GM19455 (cell line): ENCODE measurements around the gene CIAPIN1.
"Not testable (repeated sequence)": the region's sequence is repeated elsewhere in the genome, so short reads cannot be mapped to it uniquely, and the experiment has no call there.

Experiments used
- ATAC-seq: cut with Tn5 transposase; IDR thresholded peaks from one replicate; pipeline ENCODE4 v1.9.1; 2021; ENCODE audit not compliant: unreplicated experiment

Gene CIAPIN1

GRCh38 chr16:57407521-57408353, 39.4 kb downstream of the CIAPIN1 start:
- no peak for ATAC-seq

DNA sequence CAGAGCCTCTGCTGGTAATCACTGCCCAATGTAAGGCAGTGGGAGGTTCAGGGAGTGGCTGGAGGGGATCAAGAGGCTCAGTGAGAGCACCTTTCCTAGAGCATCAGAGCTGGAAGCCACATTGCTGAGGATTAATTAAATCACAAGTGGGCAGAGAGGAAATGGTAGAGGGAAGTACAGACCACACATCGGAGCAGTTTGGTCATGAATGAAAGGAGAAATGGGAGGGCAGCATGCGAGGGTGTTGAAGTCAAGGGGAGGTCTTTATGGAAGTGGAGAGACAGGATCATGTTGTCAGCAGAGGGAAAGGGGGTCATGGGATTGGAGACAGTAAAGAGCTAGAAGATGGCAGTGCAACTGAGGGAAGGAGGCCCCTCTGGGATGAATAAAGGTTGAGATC, 40.3 kb downstream of the CIAPIN1 start:
- no peak for ATAC-seq

- ATAC-seq = no peak
These were observed 42.1 kb downstream of the CIAPIN1 start for GRCh38 chr16:57405097-57405496.

DNA sequence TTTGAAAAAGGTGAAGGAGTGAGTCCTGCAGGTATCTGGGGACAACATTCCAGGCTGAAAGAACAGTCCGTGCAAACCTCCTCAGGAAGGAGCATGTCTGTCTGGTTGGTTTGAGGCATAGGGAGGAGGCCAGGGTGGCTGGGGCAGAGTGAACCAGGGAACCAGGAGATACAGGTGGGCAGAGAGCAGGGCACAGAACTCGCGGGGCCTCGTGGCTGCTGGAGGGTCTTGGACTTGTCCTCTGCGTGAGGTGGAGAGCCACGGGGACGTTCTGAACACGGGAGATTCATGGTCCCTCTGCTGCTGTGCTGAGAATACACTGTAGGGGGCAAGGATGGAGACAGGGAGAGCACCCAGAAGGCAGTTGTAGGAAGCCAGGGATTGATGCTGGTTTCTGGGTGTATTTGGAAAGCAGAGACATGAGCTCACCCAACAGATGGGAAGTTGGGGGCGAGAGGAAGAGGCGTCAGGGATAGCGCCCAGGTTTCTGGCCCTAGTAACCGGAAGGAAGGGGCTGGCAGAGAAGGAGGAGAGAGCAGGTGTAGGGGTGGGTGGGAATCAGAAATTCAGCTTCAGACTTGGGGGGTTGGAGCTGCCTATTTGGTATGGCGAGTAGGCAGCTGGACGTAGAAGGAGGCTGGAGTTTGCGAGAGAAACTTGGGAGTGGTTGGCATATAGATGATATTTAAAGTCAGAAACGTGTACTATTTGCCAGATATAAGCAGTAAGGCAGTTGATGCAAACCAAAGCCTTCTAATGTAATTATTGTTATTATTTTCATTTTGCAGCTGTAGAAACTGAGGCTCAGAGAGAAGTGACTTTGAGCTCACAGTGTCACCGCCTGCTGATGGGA, 43.0 kb downstream of the CIAPIN1 start, which contains the start of gene CCL17:
CCL17 (plus strand) TSS at position 803 of the 853 bp plus-strand sequence. CDS start 9,166 bp downstream, outside the sequence.
- ATAC-seq = no peak

DNA sequence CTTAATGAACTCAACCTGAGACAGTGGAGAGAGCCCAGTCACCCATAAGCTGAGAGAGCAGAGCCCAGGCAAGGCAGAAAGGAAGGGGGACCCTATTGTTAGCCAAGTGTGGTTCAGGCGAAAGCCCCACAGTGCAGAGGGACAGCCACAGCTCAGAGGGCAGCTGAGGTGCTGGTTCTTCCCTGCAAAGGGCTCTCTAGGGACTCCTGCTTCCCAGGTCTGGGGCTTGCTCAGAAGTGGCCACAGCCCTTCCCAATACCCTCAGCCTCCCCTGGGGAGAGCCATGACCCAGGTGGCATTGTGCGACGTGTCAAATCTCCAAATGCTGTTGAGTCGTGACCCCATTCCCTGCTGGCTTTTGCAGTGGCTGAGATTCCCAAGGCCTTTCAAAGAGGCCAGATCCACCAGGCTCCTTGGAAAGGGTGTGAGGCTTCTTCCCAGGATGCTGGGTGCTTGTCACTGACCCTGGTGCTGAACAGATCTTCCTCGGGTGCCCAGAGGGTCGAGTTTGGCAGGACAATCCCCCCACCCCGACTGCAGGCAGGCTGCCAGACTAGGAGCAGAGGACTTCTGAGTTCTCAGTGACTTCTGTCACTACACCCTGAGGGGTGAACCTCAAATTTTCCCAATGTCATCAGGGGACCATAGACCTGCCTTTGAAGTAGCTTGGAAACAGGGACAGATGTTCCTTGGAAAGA, 45.1 kb downstream of the CIAPIN1 start:
- ATAC-seq = no peak

- ATAC-seq = not testable (repeated sequence)
These were observed 49.7 kb downstream of the CIAPIN1 start for GRCh38 chr16:57397493-57397892.

DNA sequence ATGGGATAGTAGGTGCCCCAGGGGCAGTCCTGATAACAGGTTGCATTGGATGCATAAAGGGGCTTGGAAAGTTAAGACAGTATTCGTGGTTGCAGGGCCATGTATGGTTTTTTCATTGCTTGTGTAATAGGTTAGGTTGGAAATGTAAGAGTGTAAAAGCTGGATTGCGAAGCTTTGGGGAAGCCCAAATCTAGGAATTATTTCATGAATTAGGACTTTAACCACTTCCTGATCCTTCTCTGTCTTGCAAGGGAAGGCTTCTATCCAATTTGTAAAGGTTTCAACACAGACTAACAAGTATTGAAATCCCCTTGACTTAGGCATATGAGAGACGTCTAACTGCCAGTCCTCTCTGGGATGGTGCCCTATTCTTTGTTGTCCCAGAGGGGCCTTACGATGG, 50.4 kb downstream of the CIAPIN1 start:
- ATAC-seq = no peak

DNA sequence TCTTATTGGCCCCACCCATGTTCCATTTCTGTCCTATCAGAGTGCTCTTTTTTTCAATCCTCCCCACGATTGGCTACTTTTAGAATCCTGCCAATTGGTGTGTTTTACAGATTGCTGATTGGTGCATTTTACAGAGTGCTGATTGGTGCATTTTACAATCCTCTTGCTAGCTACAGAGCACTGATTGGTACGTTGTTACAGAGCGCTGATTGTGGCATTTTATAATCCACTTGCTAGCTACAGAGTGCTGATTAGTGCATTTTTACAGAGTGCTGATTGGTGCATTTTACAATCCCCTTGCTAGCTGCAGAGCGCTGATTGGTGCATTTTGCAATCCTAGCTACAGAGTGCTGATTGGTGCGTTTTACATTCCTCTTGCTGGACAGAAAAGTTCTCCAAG, 52.2 kb downstream of the CIAPIN1 start:
- no peak for ATAC-seq

DNA sequence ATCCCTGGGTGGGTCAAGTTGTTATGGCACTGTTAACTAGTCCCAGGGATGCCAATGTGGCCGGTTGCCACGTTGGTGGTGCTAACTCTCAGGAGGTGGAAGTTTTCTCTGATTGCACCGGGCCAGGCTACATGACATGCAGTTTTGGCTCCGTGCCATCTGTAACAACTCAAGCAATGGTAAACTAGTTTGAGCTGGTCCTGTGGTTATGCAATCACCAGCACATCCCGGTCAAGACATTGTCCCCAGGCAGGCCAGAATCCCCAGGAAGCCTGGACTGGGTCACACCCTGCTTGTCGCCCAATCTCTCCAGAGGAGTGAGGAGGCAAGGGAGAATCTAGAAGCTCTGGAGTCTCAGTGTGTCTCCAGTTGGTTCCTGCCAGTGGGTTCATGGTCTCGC, 52.7 kb downstream of the CIAPIN1 start:
- no peak for ATAC-seq

GRCh38 chr16:57392694-57393093, 54.5 kb downstream of the CIAPIN1 start:
- ATAC-seq = no peak

GRCh38 chr16:57391708-57392107, 55.5 kb downstream of the CIAPIN1 start:
- ATAC-seq = no peak

GRCh38 chr16:57391300-57391699, 55.9 kb downstream of the CIAPIN1 start:
- ATAC-seq = no peak

GRCh38 chr16:57390636-57391295, 56.4 kb downstream of the CIAPIN1 start:
- no peak for ATAC-seq

DNA sequence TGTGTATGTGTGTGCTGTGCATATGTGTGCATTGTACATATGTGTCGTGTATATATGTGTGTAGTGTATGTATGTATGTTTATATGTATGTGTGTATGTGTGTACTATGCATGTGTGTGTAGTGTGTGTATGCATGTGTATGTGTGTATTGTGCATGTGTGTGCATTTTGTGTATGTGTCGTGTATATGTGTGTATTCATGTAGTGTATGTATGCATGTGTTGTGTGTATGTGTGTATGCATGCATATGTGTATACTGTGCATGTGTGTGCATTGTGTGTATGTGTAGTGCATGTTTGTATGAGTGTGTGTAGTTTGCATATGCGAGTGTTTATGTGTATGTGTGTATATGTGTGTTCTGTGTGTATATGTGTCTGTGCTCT, 58.1 kb downstream of the CIAPIN1 start:
- ATAC-seq = no peak

DNA sequence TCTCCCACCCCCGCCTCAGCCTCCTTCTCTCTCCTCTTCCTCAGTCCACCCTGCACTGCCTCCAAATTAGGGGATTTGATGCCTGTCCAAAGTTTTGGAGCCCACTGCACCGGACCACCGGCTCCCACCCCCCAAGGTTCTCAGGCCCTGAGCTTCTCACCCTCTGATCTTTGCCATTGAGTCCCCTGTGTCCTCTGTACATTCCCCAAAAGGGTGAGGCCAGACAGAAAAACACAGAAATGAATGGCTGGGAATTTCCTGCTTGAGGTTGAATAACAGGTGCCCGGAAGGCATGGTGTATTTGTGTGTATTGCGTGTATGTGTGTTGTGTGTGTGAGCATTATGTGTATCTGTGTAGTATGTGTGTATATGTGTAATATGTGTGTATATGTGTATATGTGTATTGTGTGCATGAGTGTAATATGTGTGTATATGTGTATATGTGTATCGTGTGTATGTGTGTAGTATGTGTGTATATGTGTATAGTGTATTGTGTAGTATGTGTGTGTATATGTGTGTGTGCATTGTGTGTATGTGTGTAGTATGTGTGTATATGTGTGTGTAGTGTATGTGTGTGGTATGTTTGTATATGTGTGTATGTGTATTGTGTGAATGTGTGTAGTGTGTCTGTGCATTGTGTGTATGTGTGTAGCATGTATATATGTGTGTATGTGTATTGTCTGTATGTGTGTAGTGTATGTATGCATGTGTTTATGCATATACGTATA, 58.7 kb downstream of the CIAPIN1 start:
- no peak for ATAC-seq

- no peak for ATAC-seq
These were observed 59.4 kb downstream of the CIAPIN1 start for GRCh38 chr16:57387598-57388354.

- ATAC-seq = no peak
These were observed 60.7 kb downstream of the CIAPIN1 start for GRCh38 chr16:57386381-57386951.

DNA sequence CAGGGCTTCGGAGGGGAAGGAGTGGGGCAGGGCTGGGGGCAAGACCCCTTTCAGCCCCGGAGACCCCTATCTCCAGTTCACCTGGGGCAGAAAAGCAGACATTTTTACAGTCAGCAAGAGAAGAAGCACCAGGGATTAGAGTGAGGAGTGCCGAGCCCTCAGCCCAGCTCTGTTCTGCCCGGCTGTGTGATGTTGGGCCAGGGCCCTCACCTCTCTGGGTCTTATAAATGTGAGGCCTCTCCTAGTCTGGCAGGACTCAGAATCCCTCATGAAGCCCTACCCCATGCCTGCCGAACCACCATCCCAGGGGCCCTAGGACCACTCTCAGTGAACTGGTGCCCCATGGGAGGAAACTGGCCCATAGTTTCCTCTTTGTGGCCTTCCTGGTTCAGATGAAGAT, 62.1 kb downstream of the CIAPIN1 start:
- no peak for ATAC-seq
